ENCODE data around the gene NCR1.
"Not testable (repeated sequence)": the region's sequence is repeated elsewhere in the genome, so short reads cannot be mapped to it uniquely, and the experiment has no call there.

GRCh38 chr19:54863459-54863858 lies 42.5 kb upstream of the NCR1 start:
- not testable (repeated sequence) for TF ChIP-seq CTCF (IDR thresholded peaks at IDR 0.05); ZFX (IDR thresholded peaks at IDR 0.05; ENCODE audit: borderline replicate concordance)
